VCaP (cell line): ENCODE results near the gene CBLB.

ENCODE experiments used
- H3K27ac ChIP-seq: fragments of 450-650 bp; 2 replicates; pipeline ENCODE4 v1.5.1; 2017
- TF ChIP-seq, protein P1 (sequence below): fragments of 450-650 bp; conservative IDR thresholded peaks from 2 replicates; pipeline ENCODE4 v1.5.1; 2017; ENCODE audit warnings: mild to moderate bottlenecking, moderate library complexity

The CBLB gene

DNA sequence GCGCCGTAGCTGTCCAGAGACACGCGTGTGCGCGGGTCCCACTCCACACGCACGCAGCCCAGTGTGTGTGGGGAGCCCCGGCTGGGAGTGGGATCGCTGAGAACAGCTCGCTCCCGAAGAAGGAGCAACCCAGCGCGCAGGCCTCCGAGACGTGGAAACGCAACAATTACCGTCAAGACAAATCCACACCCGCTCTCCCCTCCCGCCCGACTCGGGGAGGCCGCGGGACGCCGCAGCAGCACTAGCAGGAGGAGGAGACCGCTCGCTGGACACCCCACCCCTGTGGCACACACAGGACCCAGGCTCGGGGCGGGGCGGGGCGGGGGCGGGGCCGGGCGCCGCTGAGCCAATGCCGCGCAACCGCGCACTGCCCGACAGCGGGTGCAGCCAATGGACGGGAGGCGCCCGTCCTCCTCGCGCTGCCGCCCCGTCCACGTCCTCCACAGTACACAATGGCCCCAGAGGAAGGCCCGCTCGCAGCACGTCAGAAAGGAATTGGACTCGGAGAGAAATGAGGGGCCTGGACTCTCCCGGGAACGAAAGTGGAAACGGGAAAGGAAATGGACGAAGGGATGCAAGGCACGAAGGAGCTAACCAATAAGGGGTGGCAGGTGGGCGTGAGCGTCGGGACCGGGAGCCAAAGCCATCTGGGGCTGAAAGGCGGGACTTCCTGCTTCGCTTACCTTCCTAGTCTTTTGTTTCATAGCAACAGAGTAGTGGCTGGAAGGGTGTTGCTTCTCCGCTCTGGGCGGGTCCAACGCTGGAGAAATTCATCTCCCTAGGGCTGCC, at the start of gene CBLB:
TSS of gene CBLB (minus strand) at position 271 of the 789 bp plus-strand sequence. CDS start 1,435 bp downstream, outside the sequence.
- peak within 1 kb of the TSS; percentile 86 for H3K27ac ChIP-seq
- TF ChIP-seq, protein P1, sequence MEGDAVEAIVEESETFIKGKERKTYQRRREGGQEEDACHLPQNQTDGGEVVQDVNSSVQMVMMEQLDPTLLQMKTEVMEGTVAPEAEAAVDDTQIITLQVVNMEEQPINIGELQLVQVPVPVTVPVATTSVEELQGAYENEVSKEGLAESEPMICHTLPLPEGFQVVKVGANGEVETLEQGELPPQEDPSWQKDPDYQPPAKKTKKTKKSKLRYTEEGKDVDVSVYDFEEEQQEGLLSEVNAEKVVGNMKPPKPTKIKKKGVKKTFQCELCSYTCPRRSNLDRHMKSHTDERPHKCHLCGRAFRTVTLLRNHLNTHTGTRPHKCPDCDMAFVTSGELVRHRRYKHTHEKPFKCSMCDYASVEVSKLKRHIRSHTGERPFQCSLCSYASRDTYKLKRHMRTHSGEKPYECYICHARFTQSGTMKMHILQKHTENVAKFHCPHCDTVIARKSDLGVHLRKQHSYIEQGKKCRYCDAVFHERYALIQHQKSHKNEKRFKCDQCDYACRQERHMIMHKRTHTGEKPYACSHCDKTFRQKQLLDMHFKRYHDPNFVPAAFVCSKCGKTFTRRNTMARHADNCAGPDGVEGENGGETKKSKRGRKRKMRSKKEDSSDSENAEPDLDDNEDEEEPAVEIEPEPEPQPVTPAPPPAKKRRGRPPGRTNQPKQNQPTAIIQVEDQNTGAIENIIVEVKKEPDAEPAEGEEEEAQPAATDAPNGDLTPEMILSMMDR, result no peak

DNA sequence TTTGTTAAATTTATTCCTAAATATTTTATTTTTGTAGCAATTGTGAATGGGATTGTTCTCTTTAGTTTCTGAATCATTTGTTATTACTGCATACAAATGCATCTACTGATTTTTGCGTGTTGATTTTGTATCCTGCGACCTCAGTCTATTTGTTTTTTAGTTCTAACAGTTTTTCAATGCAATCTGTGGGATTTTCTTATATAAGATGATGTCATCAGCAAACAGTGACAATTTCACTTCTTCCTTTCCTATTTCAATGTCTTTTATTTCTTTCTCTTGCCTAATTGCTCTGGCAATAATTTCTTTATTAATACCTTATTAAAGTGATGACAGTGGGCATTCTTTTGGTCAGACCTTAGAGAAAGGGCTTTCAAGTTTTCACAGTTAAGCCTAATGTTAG, 48.0 kb upstream of the CBLB start:
- TF ChIP-seq, protein P1, result no peak

DNA sequence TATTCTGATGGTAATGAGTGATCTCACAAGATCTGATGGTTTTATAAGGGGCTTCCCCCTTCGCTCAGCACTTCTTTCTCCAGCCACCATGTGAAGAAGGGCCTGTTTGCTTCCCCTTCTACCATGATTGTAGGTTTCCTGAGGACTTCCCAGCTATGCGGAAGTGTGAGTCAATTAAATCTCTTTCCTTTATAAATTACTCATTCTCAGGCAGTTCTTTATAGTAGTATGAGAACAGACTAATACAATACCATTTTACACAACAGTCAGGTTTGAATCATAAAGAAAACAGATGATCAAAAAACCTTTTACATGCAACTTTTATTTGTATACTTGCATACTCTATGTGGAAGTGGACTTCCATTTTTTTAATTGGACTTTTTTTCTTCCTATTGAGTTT, 46.7 kb upstream of the CBLB start:
- no peak overlapping the region for H3K27ac ChIP-seq
- TF ChIP-seq, protein P1, result no peak

More for the DNA sequence above, 48.0 kb upstream of the CBLB start:
- H3K27ac ChIP-seq, result no peak overlapping the region

DNA sequence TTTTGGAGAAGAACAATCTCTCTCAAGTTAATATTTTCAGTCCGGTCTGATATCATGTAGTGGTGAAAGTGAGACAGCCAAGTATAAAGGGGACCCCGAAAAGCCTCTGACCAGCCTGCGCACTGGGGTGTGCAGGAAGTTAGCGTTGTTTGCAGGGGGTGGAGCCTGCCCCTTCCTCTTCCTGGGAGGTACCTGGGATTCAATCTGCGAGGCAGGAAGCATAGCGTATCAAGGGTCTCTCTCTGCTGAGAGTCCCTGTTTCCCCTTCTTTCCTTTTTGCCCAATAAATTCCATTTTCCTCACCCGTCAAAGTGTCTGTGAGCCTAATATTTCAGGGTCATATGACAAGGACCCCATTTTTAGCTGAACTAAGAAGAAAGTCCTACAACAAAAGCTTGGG, 44.8 kb upstream of the CBLB start:
- no peak overlapping the region for H3K27ac ChIP-seq
- TF ChIP-seq, protein P1, result no peak

DNA sequence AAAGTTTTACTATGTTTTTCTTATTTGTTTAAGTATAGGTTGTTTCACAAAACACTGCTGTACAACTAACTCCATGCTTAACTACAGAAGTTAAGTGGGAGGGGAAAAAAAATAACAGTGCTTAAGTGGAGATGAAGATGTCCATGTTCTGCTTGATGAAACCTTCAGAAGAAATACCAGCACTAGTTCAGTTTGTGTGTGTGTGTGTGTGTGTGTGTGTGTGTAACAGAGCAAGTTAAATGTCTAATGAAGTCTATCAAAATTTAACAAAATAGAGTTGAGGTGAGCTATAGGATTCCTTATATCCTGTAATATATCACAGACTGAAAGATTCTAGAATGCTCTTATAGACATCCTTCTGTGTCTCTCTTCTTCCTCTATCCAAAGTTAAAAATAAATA, 44.1 kb upstream of the CBLB start:
- H3K27ac ChIP-seq, result no peak overlapping the region
- TF ChIP-seq, protein P1, result no peak

DNA sequence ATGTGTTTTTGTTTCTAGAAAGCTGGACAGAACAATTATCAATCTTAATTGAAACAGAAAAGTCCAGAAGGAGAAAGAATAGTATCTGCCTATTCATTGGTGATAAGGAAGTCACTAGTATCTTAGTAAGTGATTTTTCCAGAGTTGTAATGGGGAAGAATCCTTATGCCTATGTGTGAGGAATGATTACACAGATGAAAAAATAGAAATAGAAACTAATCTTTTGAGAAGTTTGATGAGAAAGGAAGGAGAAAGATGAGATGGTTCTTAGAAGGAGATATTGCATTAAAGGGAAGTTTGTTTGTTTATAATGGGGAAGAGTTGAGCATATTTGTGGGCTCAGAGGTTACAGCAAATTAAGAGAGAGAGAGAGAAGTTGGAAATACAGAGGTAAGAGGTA, 42.7 kb upstream of the CBLB start:
- H3K27ac ChIP-seq, result no peak overlapping the region
- TF ChIP-seq, protein P1, result no peak

DNA sequence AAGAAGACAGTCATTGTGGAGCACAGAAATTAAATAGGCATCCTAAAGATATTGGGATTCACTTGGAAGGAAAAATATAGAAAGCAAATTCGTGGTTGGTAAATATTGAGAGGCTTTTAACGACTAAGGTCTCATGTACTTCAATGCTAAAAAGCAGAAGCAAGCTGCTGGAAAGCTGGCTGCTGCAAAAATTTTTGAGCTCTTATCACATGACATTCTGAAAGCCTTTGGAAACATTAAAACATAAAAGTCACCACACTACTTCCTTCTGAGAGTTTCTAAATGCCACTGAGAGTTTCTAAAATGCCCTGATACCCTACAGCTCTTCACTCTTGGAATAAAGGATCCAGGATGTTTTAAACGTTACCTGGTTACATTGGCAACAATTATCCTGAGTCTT, 39.0 kb upstream of the CBLB start:
- H3K27ac ChIP-seq, result no peak overlapping the region
- TF ChIP-seq, protein P1, result no peak
